Tibial nerve (tissue), 4 donors: ENCODE results near the gene IL17RE. TPM values are rescaled to one million over a fixed set of nuclear protein-coding genes. Genes with fewer than 3 reads are reported as not detected.
A peak's percentile ranks its signal among the peaks of the same experiment; 100 is the strongest.

ENCODE experiments used
- DNase-seq, 2 donors: peaks; one replicate each; pipeline ENCODE4 v3.0.0-alpha.2; 2019; ENCODE audit warnings: low spot score in 2 of 2
- H3K27ac ChIP-seq, 4 donors: fragments of 200-600 bp; sonication (generic) in 3 of 4; one replicate each; pipeline ENCODE4 v1.5.1; 2017 to 2019; ENCODE audit warnings: mild to moderate bottlenecking in 1 of 4
- H3K27me3 ChIP-seq, 2 donors: fragments of 200-600 bp; sonication (generic) in 1 of 2; one replicate each; pipeline versions ENCODE4 v1.5.1 to v1.6.0; 2017 to 2019
- H3K36me3 ChIP-seq, 3 donors: fragments of 200-600 bp; sonication (generic); one replicate each; pipeline ENCODE4 v1.5.1; 2018 to 2019
- H3K4me1 ChIP-seq, 4 donors: fragments of 200-600 bp; sonication (generic) in 3 of 4; one replicate each; pipeline ENCODE4 v1.5.1; 2017 to 2019
- H3K4me3 ChIP-seq, 4 donors: fragments of 200-600 bp; sonication (generic) in 3 of 4; one replicate each; pipeline ENCODE4 v1.5.1; 2017 to 2019; ENCODE audit warnings: mild to moderate bottlenecking in 1 of 4, moderate library complexity in 1 of 4
- H3K9me3 ChIP-seq, 4 donors: fragments of 200-600 bp; sonication (generic) in 3 of 4; one replicate each; pipeline ENCODE4 v1.5.1; 2017 to 2019
- CTCF ChIP-seq, 5 experiments: fragments of 200-600 bp in 3 of 5; fragments of 450-650 bp in 2 of 5; sonication (generic) in 3 of 5; IDR thresholded peaks; one replicate each; pipeline ENCODE4 v1.5.1; 2016 to 2019; ENCODE audit warnings: antibody characterized with exemption in 5 of 5, mild to moderate bottlenecking in 3 of 5, moderate library complexity in 2 of 5
- EP300 ChIP-seq, 2 donors: sonication (generic); formaldehyde crosslinking; IDR thresholded peaks; one replicate each; pipeline ENCODE4 v1.6.1; 2017; ENCODE audit warnings: antibody characterized with exemption in 2 of 2, mild to moderate bottlenecking in 1 of 2
- POLR2A ChIP-seq, 2 donors: fragments of 450-650 bp; IDR thresholded peaks; one replicate each; pipeline ENCODE4 v1.6.1; 2017; ENCODE audit warnings: antibody characterized with exemption in 2 of 2, mild to moderate bottlenecking in 2 of 2, moderate library complexity in 2 of 2
- WGBS, 2 donors: methylation state at CpG; one replicate each; pipeline ENCODE4 v1.1.5; 2018; 5-methylcytosine and 5-hydroxymethylcytosine counted together
- total RNA-seq, 4 donors: library from RNA; depleted of rRNA; stranded (reverse); fragments of >200 nt; gene quantifications; one replicate each; pipeline ENCODE4 v1.1.0, GENCODE V29; 2016

IL17RE gene
- total RNA-seq, 4 donors from 2014 or later, result 0.59 to 10.1 (median 5.6) TPM

GRCh38 chr3:9918261-9919038 is 15.8 kb downstream of the IL17RE start:
- peaks cover 0 to 47% (median 29%) of the 10 kb centered on the region in 4 donors for H3K4me1 ChIP-seq
- H3K36me3 ChIP-seq, result peaks cover 0 to 27% (median 0%) of the 10 kb centered on the region in 3 donors
- no peaks in the 10 kb centered on the region for H3K9me3 ChIP-seq
- no peak overlapping the region for H3K4me3 ChIP-seq
- peak overlapping the region in 1 of 4 donors; percentile 95 for H3K27ac ChIP-seq
- no peak for DNase-seq
- 91 to 93% methylated on average over 7 to 8 of the region's 8 CpGs for WGBS, 2 donors
- no peaks in the 10 kb centered on the region for H3K27me3 ChIP-seq
- TF ChIP-seq POLR2A (IDR thresholded peaks at IDR 0.05) (no peak), CTCF (IDR thresholded peaks at IDR 0.05) (no peak), EP300 (IDR thresholded peaks at IDR 0.05) (no peak)

- Histone ChIP-seq H3K4me3 (no peak overlapping the region), H3K36me3 (peaks cover 0 to 75% (median 0%) of the 10 kb centered on the region in 3 donors), H3K4me1 (peaks cover 0 to 14% (median 4%) of the 10 kb centered on the region in 4 donors), H3K9me3 (no peaks in the 10 kb centered on the region), H3K27me3 (no peaks in the 10 kb centered on the region), H3K27ac (no peak overlapping the region)
- no peak for TF ChIP-seq CTCF (IDR thresholded peaks at IDR 0.05)
- TF ChIP-seq EP300 (IDR thresholded peaks at IDR 0.05), result no peak
- TF ChIP-seq POLR2A (IDR thresholded peaks at IDR 0.05), result no peak
- no peak for DNase-seq
- 91 to 95% methylated on average over 21 to 23 of the region's 23 CpGs for WGBS, 2 donors
These were observed 25.5 kb downstream of the IL17RE start for GRCh38 chr3:9928158-9928557.

GRCh38 chr3:9930804-9931418 is 28.3 kb downstream of the IL17RE start:
- Histone ChIP-seq H3K36me3 (peaks cover 0 to 56% (median 0%) of the 10 kb centered on the region in 3 donors), H3K4me1 (peaks cover 5 to 35% (median 17%) of the 10 kb centered on the region in 4 donors), H3K27ac (no peak overlapping the region), H3K27me3 (no peaks in the 10 kb centered on the region), H3K4me3 (no peak overlapping the region), H3K9me3 (no peaks in the 10 kb centered on the region)
- no peak for DNase-seq
- WGBS, 2 donors, result 93 to 95% methylated on average over 4 of the region's 4 CpGs
- no peak for TF ChIP-seq CTCF (IDR thresholded peaks at IDR 0.05)
- TF ChIP-seq EP300 (IDR thresholded peaks at IDR 0.05), result no peak
- TF ChIP-seq POLR2A (IDR thresholded peaks at IDR 0.05), result no peak

- H3K27me3 ChIP-seq, result no peaks in the 10 kb centered on the region
- H3K36me3 ChIP-seq, result peaks cover 0 to 55% (median 0%) of the 10 kb centered on the region in 3 donors
- H3K4me1 ChIP-seq, result peaks cover 5 to 39% (median 18%) of the 10 kb centered on the region in 4 donors
- peak overlapping the region; percentile 68 to 88 (median 81) for H3K4me3 ChIP-seq
- no peaks in the 10 kb centered on the region for H3K9me3 ChIP-seq
- WGBS, 2 donors, result 1 to 6% methylated on average over 13 of the region's 13 CpGs
- no peak for DNase-seq
- H3K27ac ChIP-seq, result peak overlapping the region; percentile 90 to 98 (median 98)
- TF ChIP-seq CTCF (IDR thresholded peaks at IDR 0.05), result no peak
- peak in 1 of 2 donors; percentile 3 for TF ChIP-seq POLR2A (IDR thresholded peaks at IDR 0.05)
- no peak for TF ChIP-seq EP300 (IDR thresholded peaks at IDR 0.05)
These were observed 29.8 kb downstream of the IL17RE start for GRCh38 chr3:9932535-9932842.
